G401 (cell line): ENCODE measurements around the gene NLE1. TPM values are rescaled to one million over a fixed set of nuclear protein-coding genes. Genes with fewer than 3 reads are reported as not detected.
"Not testable (repeated sequence)": the region's sequence is repeated elsewhere in the genome, so short reads cannot be mapped to it uniquely, and the experiment has no call there.

Source experiments
- DNase-seq: peaks from one replicate; pipeline ENCODE4 v3.0.0-alpha.2; 2015; ENCODE audit warnings: low spot score
- in situ Hi-C: cut with HindIII; loops from 2 replicates; pipeline ENCODE4 v1.10.0; 2016; ENCODE audit warnings: low sequenced_read_pairs, mixed read lengths
- total RNA-seq: library from RNA; depleted of rRNA; stranded (reverse); fragments of >200 nt; shearing (Covaris generic); gene quantifications from 2 replicates; pipeline ENCODE4 v1.2.3, GENCODE V29; 2014

Gene NLE1
- total RNA-seq, 1 experiment from 2014 or later, result 29.0 TPM

- DNase-seq, result no peak
- in situ Hi-C loops, result no loop called here
These were observed 9.1 kb downstream of the NLE1 start for GRCh38 chr17:35132816-35133550.

DNA sequence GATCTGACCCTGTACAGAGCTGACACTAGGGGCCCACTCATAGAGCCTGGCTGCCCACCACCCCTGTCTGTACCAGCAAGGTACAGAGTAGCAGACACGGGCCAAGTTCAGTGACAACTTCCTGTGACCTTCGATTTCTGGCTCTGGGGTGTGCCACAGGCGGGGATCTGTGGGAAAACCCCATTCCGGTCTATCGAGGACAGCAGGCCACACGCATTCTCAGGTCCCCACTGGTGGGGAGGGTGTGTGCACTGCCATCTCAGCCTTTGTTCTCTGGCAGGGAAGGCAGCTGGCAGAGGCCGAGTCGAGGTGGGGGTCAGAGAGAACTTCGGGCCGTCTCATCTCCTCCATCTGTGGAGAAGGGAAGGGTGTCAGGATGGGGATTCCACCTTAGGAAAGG, 10.0 kb downstream of the NLE1 start:
- in situ Hi-C loops, result no loop called here

DNA sequence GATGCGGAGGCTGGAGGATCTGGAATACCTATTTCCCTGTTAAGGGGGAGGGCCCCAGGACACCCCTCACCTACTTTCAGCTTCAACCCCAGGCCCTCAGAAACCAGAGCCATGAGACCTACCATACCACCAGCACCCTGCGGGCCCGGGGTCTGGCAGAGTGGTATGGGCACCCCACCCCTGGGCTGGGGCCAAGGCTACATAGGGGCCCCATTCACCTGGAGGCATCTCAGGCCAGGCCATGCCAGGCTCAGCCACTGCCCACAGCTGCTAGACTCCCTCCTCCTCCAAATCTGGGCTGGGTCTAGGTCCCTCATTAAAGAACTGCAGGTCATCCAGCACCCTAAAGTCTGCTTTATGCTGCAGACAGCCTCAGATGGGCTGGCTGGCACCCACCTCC, 11.7 kb downstream of the NLE1 start:
- in situ Hi-C loops, result no loop called here
- no peak for DNase-seq

More for the DNA sequence above, 10.0 kb downstream of the NLE1 start:
- no peak for DNase-seq

- in situ Hi-C loops, result no loop called here
These were observed 12.1 kb downstream of the NLE1 start for GRCh38 chr17:35129973-35130351.

DNA sequence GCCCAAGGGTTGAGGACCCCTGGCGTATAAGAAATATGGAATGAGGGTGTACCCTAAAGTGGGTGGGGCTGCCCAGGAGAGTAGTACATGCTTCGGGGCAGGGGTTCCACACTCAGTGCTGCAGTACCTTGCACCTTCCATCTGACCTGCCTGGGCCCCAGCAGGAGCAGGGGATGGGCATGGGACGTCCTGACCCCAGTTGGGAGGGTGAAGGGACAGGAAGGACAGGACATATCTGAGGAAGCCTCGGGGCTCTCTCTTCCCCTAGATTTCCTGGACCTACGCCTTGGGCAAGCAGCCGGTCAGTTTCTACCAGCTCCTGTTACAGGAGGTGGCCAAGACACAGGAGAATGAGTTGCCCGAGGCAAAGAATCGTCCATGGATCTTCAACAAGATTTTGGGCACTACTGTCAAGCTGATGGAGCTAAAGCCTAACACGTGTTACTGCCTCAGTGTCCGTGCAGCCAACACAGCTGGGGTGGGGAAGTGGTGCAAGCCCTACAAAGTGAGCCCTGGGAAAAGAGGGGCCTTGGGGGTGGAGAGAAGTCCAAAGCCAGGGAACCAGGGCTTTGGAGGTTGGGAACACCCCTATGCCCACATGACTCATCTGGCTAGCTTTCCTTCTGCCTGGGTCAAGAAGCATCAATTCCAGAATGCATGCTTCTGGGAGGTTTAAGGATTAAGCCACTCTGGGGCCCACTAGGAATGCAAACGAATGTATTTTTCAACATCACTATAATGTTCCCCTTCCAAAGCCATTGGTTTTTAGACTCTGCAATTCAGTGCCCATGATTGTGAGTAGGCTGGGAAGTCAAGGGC, 12.7 kb downstream of the NLE1 start:
- DNase-seq, result no peak
- in situ Hi-C loops, result no loop called here

More at GRCh38 chr17:35129973-35130351, 12.1 kb downstream of the NLE1 start:
- no peak for DNase-seq

GRCh38 chr17:35127751-35128514, 14.2 kb downstream of the NLE1 start:
- DNase-seq, result no peak
- in situ Hi-C loops, result no loop called here

GRCh38 chr17:35121315-35121714, 20.8 kb downstream of the NLE1 start, which contains the start of gene FNDC8:
Gene FNDC8 (plus strand): TSS chr17:35121615. CDS start chr17:35121694, 79 bp downstream.
- DNase-seq, result no peak
- in situ Hi-C loops, result loop anchor here (25.0 kb wide), 1 partner anchor 134 kb away; the partner anchor contains the start of gene LIG3

GRCh38 chr17:35119370-35120165, 22.5 kb downstream of the NLE1 start, which contains the start of gene RAD51D:
Gene RAD51D (minus strand): TSS chr17:35119860. CDS start chr17:35119613, 247 bp downstream.
- peak; percentile 72 for DNase-seq
- in situ Hi-C loops, result loop anchor here (25.0 kb wide), 1 partner anchor 132 kb away; the partner anchor contains the start of gene LIG3

- DNase-seq, result no peak
- in situ Hi-C loops, result loop anchor here (25.0 kb wide), 1 partner anchor 131 kb away; the partner anchor contains the start of gene LIG3
These were observed 24.1 kb downstream of the NLE1 start for GRCh38 chr17:35117984-35118383.

GRCh38 chr17:35116845-35117244, 25.3 kb downstream of the NLE1 start:
- no peak for DNase-seq
- in situ Hi-C loops, result loop anchor here (25.0 kb wide), 1 partner anchor 130 kb away; the partner anchor contains the start of gene LIG3

DNA sequence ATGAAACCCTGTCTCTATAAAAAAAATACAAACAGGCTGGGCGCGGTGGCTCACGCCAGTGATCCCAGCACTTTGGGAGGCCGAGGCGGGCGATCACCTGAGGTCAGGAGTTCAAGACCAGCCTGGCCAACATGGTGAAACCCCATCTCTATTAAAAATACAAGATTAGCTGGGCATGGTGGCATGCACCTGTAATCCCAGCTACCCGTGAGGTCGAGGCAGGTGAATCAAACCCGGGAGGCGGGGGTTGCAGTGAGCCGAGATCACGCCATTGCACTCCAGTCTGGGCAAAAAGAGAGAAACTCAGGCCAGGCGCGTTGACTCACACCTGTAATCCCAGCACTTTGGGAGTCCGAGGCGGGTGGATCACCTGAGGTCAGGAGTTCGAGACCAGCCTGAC, 31.3 kb downstream of the NLE1 start:
- in situ Hi-C loops, result loop anchor here (25.0 kb wide), 1 partner anchor 123 kb away; the partner anchor contains the start of gene LIG3
- not testable (repeated sequence) for DNase-seq

DNA sequence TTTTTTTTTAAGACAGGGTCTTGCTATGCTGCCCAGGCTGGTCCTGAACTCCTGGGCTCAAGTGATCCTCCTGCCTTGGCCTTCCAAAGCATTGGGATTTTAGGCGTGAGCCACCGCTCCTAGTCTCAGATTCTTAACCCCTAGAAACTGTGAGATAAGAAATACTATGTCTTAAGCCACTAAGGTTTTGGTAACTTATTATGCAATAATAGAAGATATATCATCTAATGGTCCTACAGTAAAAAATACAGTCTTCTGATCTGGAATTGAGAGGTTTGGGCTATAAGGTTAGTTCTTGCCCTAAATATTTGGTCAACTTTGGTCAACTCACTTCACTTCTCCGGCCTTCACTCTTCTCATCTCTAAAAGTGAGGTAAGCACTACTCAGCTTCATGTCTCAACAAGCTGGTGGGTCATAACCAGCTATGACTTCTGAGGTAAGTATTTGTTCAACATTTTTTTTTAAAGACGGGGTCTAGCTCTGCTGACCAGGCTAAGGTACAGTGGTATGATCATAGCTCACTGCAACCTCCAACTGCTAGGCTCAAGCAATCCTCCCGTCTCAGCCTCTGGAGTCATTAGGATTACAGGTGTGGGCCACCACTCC, 37.2 kb downstream of the NLE1 start:
- in situ Hi-C loops, result loop anchor here (25.0 kb wide), 1 partner anchor 118 kb away; the partner anchor contains the start of gene LIG3
- no peak for DNase-seq

- DNase-seq, result no peak
- in situ Hi-C loops, result loop anchor here (25.0 kb wide), 1 partner anchor 116 kb away; the partner anchor contains the start of gene LIG3
These were observed 38.8 kb downstream of the NLE1 start for GRCh38 chr17:35103271-35103670.

- no peak for DNase-seq
- in situ Hi-C loops, result loop anchor here (25.0 kb wide), 1 partner anchor 114 kb away; the partner anchor contains the start of gene LIG3
These were observed 40.4 kb downstream of the NLE1 start for GRCh38 chr17:35101725-35102124.

- DNase-seq, result no peak
- in situ Hi-C loops, result loop anchor here (25.0 kb wide), 1 partner anchor 114 kb away; the partner anchor contains the start of gene LIG3
These were observed 41.1 kb downstream of the NLE1 start for GRCh38 chr17:35101036-35101435.

DNA sequence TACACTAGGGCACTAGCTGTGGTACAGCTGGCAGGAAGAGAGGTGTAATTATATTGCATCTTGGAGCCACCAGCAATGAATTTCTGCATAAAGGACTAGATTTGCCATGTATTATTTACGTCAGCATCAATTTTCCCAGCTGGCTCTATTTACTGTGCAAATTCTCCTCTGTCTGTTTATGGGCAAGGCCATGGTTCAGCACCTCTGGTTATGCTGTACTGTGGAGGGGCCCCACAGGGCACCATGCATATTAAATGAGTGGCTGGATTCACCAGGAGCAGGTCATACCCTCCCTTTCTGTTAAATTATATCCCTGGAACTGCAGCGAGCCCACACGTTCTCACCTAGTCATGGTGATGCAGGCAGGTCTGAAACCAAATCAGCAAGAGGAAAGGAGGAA, 42.2 kb downstream of the NLE1 start:
- no peak for DNase-seq
- in situ Hi-C loops, result loop anchor here (25.0 kb wide), 1 partner anchor 113 kb away; the partner anchor contains the start of gene LIG3

GRCh38 chr17:35097776-35098175, 44.3 kb downstream of the NLE1 start:
- in situ Hi-C loops, result no loop called here

GRCh38 chr17:35095741-35096140, 46.4 kb downstream of the NLE1 start:
- no peak for DNase-seq
- in situ Hi-C loops, result no loop called here

More at GRCh38 chr17:35097776-35098175, 44.3 kb downstream of the NLE1 start:
- no peak for DNase-seq
